Body of pancreas (tissue), 4 donors: ENCODE measurements around the gene MAGEB2. TPM values are rescaled to one million over a fixed set of nuclear protein-coding genes. Genes with fewer than 3 reads are reported as not detected.
"Not testable (repeated sequence)": the region's sequence is repeated elsewhere in the genome, so short reads cannot be mapped to it uniquely, and the experiment has no call there.

Experiments used
- ATAC-seq: fragments of 150-250 bp; one replicate; pipeline ENCODE4 v1.9.1; 2016
- DNase-seq, 4 donors: peaks; one replicate each; pipeline ENCODE4 v3.0.0-alpha.2; 2019
- H3K27ac ChIP-seq, 4 donors: fragments of 200-600 bp; sonication (generic); 1 replicate in 3 of 4; 2 replicates in 1 of 4; pipeline versions ENCODE4 v1.5.1 to v1.6.1; 2016 to 2019; ENCODE audit warnings: mild to moderate bottlenecking in 1 of 4, mixed read lengths in 1 of 4, moderate library complexity in 1 of 4
- H3K27me3 ChIP-seq, 2 donors: fragments of 200-600 bp; sonication (generic); one replicate each; pipeline ENCODE4 v1.6.0; 2016; ENCODE audit warnings: mild to moderate bottlenecking in 1 of 2
- H3K36me3 ChIP-seq, 2 donors: fragments of 200-600 bp; sonication (generic); replicated peaks in 1 of 2; 2 replicates each; pipeline ENCODE4 v1.5.1; 2016; ENCODE audit warnings: low read depth in 2 of 2; ENCODE audit not compliant: insufficient read depth in 1 of 2
- H3K4me1 ChIP-seq: fragments of 200-600 bp; sonication (generic); one replicate; pipeline ENCODE4 v1.6.0; 2016
- H3K4me3 ChIP-seq, 2 donors: fragments of 200-600 bp; sonication (generic); 1 replicate in 1 of 2; 2 replicates in 1 of 2; pipeline ENCODE4 v1.5.1; 2016 to 2019
- H3K9me3 ChIP-seq, 3 donors: fragments of 200-600 bp; sonication (generic); 1 replicate in 2 of 3; 2 replicates in 1 of 3; pipeline ENCODE4 v1.5.1; 2016
- CTCF ChIP-seq, 7 experiments: fragments of 450-650 bp in 4 of 7; fragments of 200-600 bp in 3 of 7; sonication (generic) in 3 of 7; IDR thresholded peaks; one replicate each; pipeline ENCODE4 v1.5.1; 2016 to 2019; ENCODE audit warnings: antibody characterized with exemption in 7 of 7
- POLR2A ChIP-seq, 3 donors: fragments of 450-650 bp; IDR thresholded peaks; one replicate each; pipeline ENCODE4 v1.6.1; 2016; ENCODE audit warnings: antibody characterized with exemption in 3 of 3, mild to moderate bottlenecking in 2 of 3
- WGBS, 2 donors: methylation state at CpG; one replicate each; pipeline ENCODE4 v1.1.5; 2017; 5-methylcytosine and 5-hydroxymethylcytosine counted together
- intact Hi-C: fragments of 100-400 bp; cut with DNase I; formaldehyde crosslinking; loops from one replicate; pipeline ENCODE4 v1.15.1; 2023
- total RNA-seq, 2 donors: library from RNA; depleted of rRNA; stranded (reverse); fragments of >200 nt; gene quantifications; one replicate each; pipeline ENCODE4 v1.1.0, GENCODE V29; 2016

The MAGEB2 gene
- not detected for total RNA-seq

DNA sequence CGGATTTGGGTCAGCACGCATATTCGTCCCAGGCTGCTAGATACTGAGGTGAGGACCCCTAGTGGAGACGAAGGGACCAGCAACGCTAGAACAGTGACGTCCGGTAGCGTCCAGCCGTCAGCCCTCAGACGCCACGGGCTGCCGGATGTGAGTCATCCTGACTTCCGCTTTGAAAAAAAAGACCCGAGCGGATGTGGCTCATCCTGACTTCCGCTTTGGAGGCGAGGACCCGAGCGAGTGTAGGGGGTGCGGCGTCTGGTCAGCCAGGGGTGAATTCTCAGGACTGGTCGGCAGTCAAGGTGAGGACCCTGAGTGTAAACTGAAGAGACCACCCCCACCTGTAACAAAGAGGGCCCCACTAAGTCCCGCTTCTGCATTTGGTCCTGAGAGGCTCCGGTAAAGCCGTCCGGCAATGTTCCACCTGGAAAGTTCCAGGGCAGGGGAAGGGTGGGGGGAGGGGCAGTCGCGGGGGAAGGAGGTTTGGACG, at the start of gene MAGEB2:
Gene MAGEB2 (plus strand): TSS at position 207 of the 487 bp plus-strand sequence. CDS start 3,018 bp downstream, outside the sequence.
- ATAC-seq (no peak), DNase-seq (no peak)
- H3K9me3 ChIP-seq, result no peaks in the 10 kb centered on the region
- no peak within 1 kb of the TSS for H3K4me3 ChIP-seq
- TF ChIP-seq POLR2A (IDR thresholded peaks at IDR 0.05) (no peak), CTCF (IDR thresholded peaks at IDR 0.05) (no peak)
- intact Hi-C loops, result no loop called here
- no peaks in the 10 kb centered on the region for H3K4me1 ChIP-seq
- whole genome bisulfite sequencing, 2 donors, result 92 to 96% methylated on average over 5 to 23 of the region's 29 CpGs
- H3K36me3 ChIP-seq, result no peaks in the 10 kb centered on the region
- H3K27ac ChIP-seq, result no peak within 1 kb of the TSS
- no peaks in the 10 kb centered on the region for H3K27me3 ChIP-seq

GRCh38 chrX:30170900-30171299, 44.5 kb upstream of the MAGEB2 start:
- Histone ChIP-seq H3K4me3 (no peak overlapping the region), H3K27me3 (no peaks in the 10 kb centered on the region), H3K9me3 (no peaks in the 10 kb centered on the region), H3K36me3 (no peaks in the 10 kb centered on the region), H3K27ac (no peak overlapping the region), H3K4me1 (no peaks in the 10 kb centered on the region)
- 40 to 46% methylated on average over 2 of the region's 2 CpGs for WGBS, 2 donors
- no peak for TF ChIP-seq CTCF (IDR thresholded peaks at IDR 0.05)
- no peak for TF ChIP-seq POLR2A (IDR thresholded peaks at IDR 0.05)
- intact Hi-C loops, result no loop called here
- ATAC-seq, result no peak
- DNase-seq, result no peak

- Histone ChIP-seq H3K9me3 (no peaks in the 10 kb centered on the region), H3K4me1 (no peaks in the 10 kb centered on the region), H3K4me3 (no peak overlapping the region), H3K36me3 (no peaks in the 10 kb centered on the region), H3K27me3 (no peaks in the 10 kb centered on the region), H3K27ac (no peak overlapping the region)
- DNase-seq, result no peak
- intact Hi-C loops, result no loop called here
- 33 to 65% methylated on average over 1 of the region's 1 CpG for WGBS, 2 donors
- no peak for TF ChIP-seq CTCF (IDR thresholded peaks at IDR 0.05)
- no peak for TF ChIP-seq POLR2A (IDR thresholded peaks at IDR 0.05)
- ATAC-seq, result no peak
Measured at GRCh38 chrX:30181353-30181752, 34.0 kb upstream of the MAGEB2 start.

DNA sequence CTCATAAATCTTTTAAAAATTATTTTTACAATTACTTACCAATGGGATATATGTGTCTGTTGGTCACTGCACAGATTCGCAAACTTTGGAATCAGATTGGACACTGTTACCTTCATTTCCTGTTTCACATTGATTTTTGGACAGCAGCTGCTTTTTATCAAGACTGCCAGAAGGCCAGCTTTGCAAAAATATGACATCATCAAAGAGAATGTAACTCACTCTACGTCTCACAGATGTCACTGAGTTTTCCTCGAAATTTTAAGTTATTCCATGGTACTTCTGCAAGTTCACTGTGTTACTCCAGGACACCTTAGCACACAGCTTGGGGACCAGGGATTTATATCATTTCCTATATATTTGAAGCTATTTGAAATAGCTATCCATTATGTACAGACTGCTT, 31.8 kb upstream of the MAGEB2 start:
- 13 to 19% methylated on average over 3 of the region's 3 CpGs for WGBS, 2 donors
- Histone ChIP-seq H3K36me3 (no peaks in the 10 kb centered on the region), H3K4me1 (no peaks in the 10 kb centered on the region), H3K27ac (no peak overlapping the region), H3K4me3 (no peak overlapping the region), H3K27me3 (no peaks in the 10 kb centered on the region), H3K9me3 (no peaks in the 10 kb centered on the region)
- DNase-seq, result no peak
- intact Hi-C loops, result no loop called here
- no peak for TF ChIP-seq POLR2A (IDR thresholded peaks at IDR 0.05)
- no peak for TF ChIP-seq CTCF (IDR thresholded peaks at IDR 0.05)
- ATAC-seq, result no peak

DNA sequence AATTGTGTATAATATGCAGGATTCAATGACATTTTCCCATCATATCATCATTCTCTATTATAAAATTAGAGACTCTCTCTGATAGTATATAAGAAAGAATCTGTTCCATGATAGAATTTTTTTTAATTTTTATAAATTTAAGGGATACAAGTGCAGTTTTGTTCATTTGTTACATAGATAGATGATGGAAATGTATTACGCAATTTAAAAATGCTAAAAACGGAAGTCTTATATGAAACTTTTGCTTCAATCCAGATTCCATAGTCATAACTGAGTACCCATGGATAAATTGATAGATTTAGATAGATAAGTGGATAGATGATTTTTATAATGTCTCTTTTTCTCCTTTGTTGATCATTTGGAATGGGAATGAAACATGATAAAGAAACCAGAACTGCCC, 24.9 kb upstream of the MAGEB2 start:
- TF ChIP-seq POLR2A (IDR thresholded peaks at IDR 0.05) (no peak), CTCF (IDR thresholded peaks at IDR 0.05) (no peak)
- ATAC-seq (no peak), DNase-seq (no peak)
- intact Hi-C loops, result no loop called here
- H3K4me3 ChIP-seq, result no peak overlapping the region
- 78 to 85% methylated on average over 2 of the region's 2 CpGs for WGBS, 2 donors
- H3K27ac ChIP-seq, result no peak overlapping the region
- no peaks in the 10 kb centered on the region for H3K9me3 ChIP-seq
- H3K36me3 ChIP-seq, result no peaks in the 10 kb centered on the region
- H3K27me3 ChIP-seq, result no peaks in the 10 kb centered on the region
- no peaks in the 10 kb centered on the region for H3K4me1 ChIP-seq

GRCh38 chrX:30193910-30194309, 21.5 kb upstream of the MAGEB2 start:
- DNase-seq, ATAC-seq, H3K4me3 ChIP-seq, intact Hi-C loops, H3K36me3 ChIP-seq, H3K9me3 ChIP-seq, H3K27me3 ChIP-seq, H3K27ac ChIP-seq, H3K4me1 ChIP-seq: not testable (repeated sequence)
- WGBS, 2 donors, result 54 to 63% methylated on average over 5 to 6 of the region's 6 CpGs
